ENCODE measurements around the gene SAP30. TPM values are rescaled to one million over a fixed set of nuclear protein-coding genes. Genes with fewer than 3 reads are reported as not detected.

SAP30 gene
- polyA plus RNA-seq, 1 donor from 2014 or later: 58.3 TPM

DNA sequence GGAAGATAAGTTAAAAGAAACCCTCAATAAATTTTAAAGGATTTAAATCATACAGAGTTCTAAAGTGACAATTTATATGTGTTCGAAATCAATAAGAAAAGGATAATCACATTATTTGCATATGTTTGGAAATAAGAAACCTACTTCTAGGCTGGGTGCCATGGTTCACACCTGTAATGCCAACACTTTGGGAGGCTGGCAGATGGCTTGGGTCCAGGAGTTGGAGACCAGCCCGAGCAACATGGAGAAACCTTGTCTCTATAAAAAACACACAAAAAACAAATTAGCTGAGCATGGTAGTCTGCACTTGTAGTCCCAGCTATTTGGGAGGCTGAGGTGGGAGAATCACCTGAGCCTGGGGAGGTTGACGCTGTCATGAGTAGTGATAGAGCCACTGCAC lies 8.1 kb upstream of the SAP30 start:
- no peaks in the 10 kb centered on the region for H3K79me2 ChIP-seq (replicated peaks; ENCODE audit: insufficient read depth, low read length)
- H3F3A ChIP-seq (ENCODE audit: insufficient read depth, low read length, poor library complexity, severe bottlenecking): no peaks in the 10 kb centered on the region
- H3K4me3 ChIP-seq (ENCODE audit: low read length): no peak overlapping the region
- TF ChIP-seq REST (IDR thresholded peaks at IDR 0.05; ENCODE audit: borderline replicate concordance) (no peak), EP300 (conservative IDR thresholded peaks at IDR 0.05; ENCODE audit: poor library complexity, severe bottlenecking) (no peak), SMC3 (conservative IDR thresholded peaks at IDR 0.05; ENCODE audit: poor library complexity) (no peak), CTCF (IDR thresholded peaks at IDR 0.05; ENCODE audit: poor library complexity, severe bottlenecking) (no peak), TAF1 (IDR thresholded peaks at IDR 0.05; ENCODE audit: low read depth) (no peak), MXI1 (conservative IDR thresholded peaks at IDR 0.05; ENCODE audit: poor library complexity, severe bottlenecking) (no peak), EZH2 (IDR thresholded peaks at IDR 0.05; ENCODE audit: borderline replicate concordance, insufficient read depth, low read length, poor library complexity, severe bottlenecking) (no peak), RAD21 (conservative IDR thresholded peaks at IDR 0.05) (no peak), POLR2AphosphoS5 (IDR thresholded peaks at IDR 0.05) (no peak)
- no peaks in the 10 kb centered on the region for H4K20me1 ChIP-seq (ENCODE audit: insufficient read depth)
- no peaks in the 10 kb centered on the region for H3K27me3 ChIP-seq (ENCODE audit: insufficient read depth, low read depth, low read length)
- H3K36me3 ChIP-seq (ENCODE audit: insufficient read depth, low read length): no peaks in the 10 kb centered on the region
- no peak overlapping the region for H3K4me2 ChIP-seq (ENCODE audit: low read length)
- no peak overlapping the region for H3K27ac ChIP-seq (ENCODE audit: low read length)
- no peak overlapping the region for H3K9ac ChIP-seq (ENCODE audit: low read length)
- no peaks in the 10 kb centered on the region for H3K9me3 ChIP-seq (ENCODE audit: low read length)
- no peak overlapping the region for H2AFZ ChIP-seq (ENCODE audit: low read depth, low read length)
- no peaks in the 10 kb centered on the region for H3K9me2 ChIP-seq (ENCODE audit: insufficient read depth, low read length)

DNA sequence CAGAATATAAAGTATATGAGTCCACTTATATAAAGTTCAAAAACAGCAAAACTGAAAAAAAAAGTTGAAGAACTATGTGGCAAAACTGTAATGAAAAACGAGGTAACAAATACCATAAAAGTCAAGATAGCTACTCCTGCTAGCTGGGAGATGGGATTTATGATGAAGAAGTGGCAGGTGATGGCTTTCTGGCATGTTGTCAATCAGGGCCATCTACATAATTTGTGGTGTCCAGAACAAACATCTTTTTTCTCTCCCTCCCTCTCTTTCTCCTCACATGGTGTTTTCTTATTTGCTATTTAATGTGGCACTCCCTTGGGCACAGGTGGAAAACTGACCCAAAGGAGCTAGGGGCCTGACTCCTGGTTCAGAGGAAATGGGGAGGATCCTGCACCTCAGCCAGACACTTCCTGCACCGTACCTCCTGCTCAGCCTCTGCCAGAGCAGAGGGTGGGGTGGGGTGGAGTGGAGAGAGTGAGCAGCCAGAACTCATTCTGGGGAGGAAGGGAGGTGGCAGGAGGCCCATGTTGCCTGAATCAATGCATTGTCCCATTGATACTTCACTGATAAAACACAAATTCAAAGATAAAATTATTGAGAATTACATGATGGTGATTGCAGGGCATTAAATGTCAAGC lies 5.3 kb upstream of the SAP30 start:
- Histone ChIP-seq H2AFZ (ENCODE audit: low read depth, low read length) (no peak overlapping the region), H3K4me2 (ENCODE audit: low read length) (no peak overlapping the region), H3K9ac (ENCODE audit: low read length) (no peak overlapping the region), H3K9me2 (ENCODE audit: insufficient read depth, low read length) (no peaks in the 10 kb centered on the region), H4K20me1 (ENCODE audit: insufficient read depth) (no peaks in the 10 kb centered on the region), H3K27me3 (ENCODE audit: insufficient read depth, low read depth, low read length) (no peaks in the 10 kb centered on the region), H3K27ac (ENCODE audit: low read length) (no peak overlapping the region), H3K9me3 (ENCODE audit: low read length) (no peaks in the 10 kb centered on the region), H3K36me3 (ENCODE audit: insufficient read depth, low read length) (no peaks in the 10 kb centered on the region), H3K79me2 (replicated peaks; ENCODE audit: insufficient read depth, low read length) (no peaks in the 10 kb centered on the region), H3F3A (ENCODE audit: insufficient read depth, low read length, poor library complexity, severe bottlenecking) (no peaks in the 10 kb centered on the region), H3K4me3 (ENCODE audit: low read length) (no peak overlapping the region)
- TF ChIP-seq EP300 (conservative IDR thresholded peaks at IDR 0.05; ENCODE audit: poor library complexity, severe bottlenecking): no peak
- no peak for TF ChIP-seq EZH2 (IDR thresholded peaks at IDR 0.05; ENCODE audit: borderline replicate concordance, insufficient read depth, low read length, poor library complexity, severe bottlenecking)
- no peak for TF ChIP-seq MXI1 (conservative IDR thresholded peaks at IDR 0.05; ENCODE audit: poor library complexity, severe bottlenecking)

All from neural cell (in vitro differentiated cells).